Prostate gland (tissue), 2 donors: ENCODE results near the gene ENAH.
"Not testable (repeated sequence)": the region's sequence is repeated elsewhere in the genome, so short reads cannot be mapped to it uniquely, and the experiment has no call there.

ENCODE experiments used
- CTCF ChIP-seq, 4 experiments: fragments of 200-600 bp in 2 of 4; fragments of 450-650 bp in 2 of 4; sonication (generic) in 2 of 4; IDR thresholded peaks; 1 replicate in 3 of 4; 2 replicates in 1 of 4; pipeline ENCODE4 v1.5.1; 2016 to 2019; ENCODE audit warnings: antibody characterized with exemption in 4 of 4, mild to moderate bottlenecking in 2 of 4, moderate library complexity in 2 of 4
- POLR2A ChIP-seq: fragments of 450-650 bp; IDR thresholded peaks from one replicate; pipeline ENCODE4 v1.6.1; 2016; ENCODE audit warnings: antibody characterized with exemption, mild to moderate bottlenecking
- POLR2AphosphoS5 ChIP-seq: sonication (generic); formaldehyde crosslinking; IDR thresholded peaks from one replicate; pipeline ENCODE4 v1.6.1; 2017; ENCODE audit warnings: antibody characterized with exemption

- not testable (repeated sequence) for TF ChIP-seq CTCF (IDR thresholded peaks at IDR 0.05); POLR2A; POLR2AphosphoS5
Observed at GRCh38 chr1:225615403-225615790, 37.5 kb downstream of the ENAH start.
